Adrenal gland (tissue), 5 donors: Measurements from ENCODE around the gene LRBA.

Source experiments
- CTCF ChIP-seq, 6 experiments: fragments of 450-650 bp in 4 of 6; fragments of 200-600 bp in 2 of 6; sonication (generic) in 1 of 6; IDR thresholded peaks; 1 replicate in 5 of 6; 2 replicates in 1 of 6; pipeline versions ENCODE4 v1.5.1 to v1.8.0; 2016 to 2021; ENCODE audit warnings: antibody characterized with exemption in 6 of 6, mild to moderate bottlenecking in 2 of 6, moderate library complexity in 1 of 6
- POLR2A ChIP-seq, 2 donors: fragments of 450-650 bp; IDR thresholded peaks; one replicate each; pipeline ENCODE4 v1.6.1; 2017; ENCODE audit warnings: antibody characterized with exemption in 2 of 2, mild to moderate bottlenecking in 2 of 2, moderate library complexity in 1 of 2
- donor health status: DM: no; HTN: no; CAD: no.

- TF ChIP-seq CTCF (IDR thresholded peaks at IDR 0.05) = no peak
- TF ChIP-seq POLR2A (IDR thresholded peaks at IDR 0.05) = no peak
Measured at GRCh38 chr4:150590631-150591030, 424.5 kb downstream of the LRBA start.
